Loucy (cell line): ENCODE data around the gene NAV2.

Experiments used
- CTCF ChIP-seq: fragments of 200-600 bp; sonication (generic); conservative IDR thresholded peaks from 2 replicates; pipeline ENCODE4 v1.5.1; 2014; ENCODE audit warnings: mild to moderate bottlenecking, antibody characterized with exemption, low read length
- EZH2phosphoT487 ChIP-seq: fragments of 200-600 bp; IDR thresholded peaks from 2 replicates; pipeline ENCODE4 v1.6.1; 2018; ENCODE audit warnings: antibody characterized with exemption, mild to moderate bottlenecking, moderate library complexity, borderline replicate concordance

- TF ChIP-seq CTCF = no peak
- no peak for TF ChIP-seq EZH2phosphoT487
Observed at GRCh38 chr11:19861171-19861570, 148.5 kb downstream of the NAV2 start.
